DMS114 treated with DMSO at 0.1 percent for 48 hours (cell line): Measurements from ENCODE around the gene AFG3L2.
"Not testable (repeated sequence)": the region's sequence is repeated elsewhere in the genome, so short reads cannot be mapped to it uniquely, and the experiment has no call there.

Experiments used
- DNase-seq: peaks from one replicate; lab custom pipeline; 2025; ENCODE audit not compliant: unreplicated experiment; lab: John Stamatoyannopoulos, UW

The AFG3L2 gene

GRCh38 chr18:12397793-12398192 is 20.8 kb upstream of the AFG3L2 start:
- DNase-seq = no peak

- no peak for DNase-seq
Measured at GRCh38 chr18:12397254-12397653, 20.2 kb upstream of the AFG3L2 start.

- DNase-seq = no peak
Measured at GRCh38 chr18:12394428-12394827, 17.4 kb upstream of the AFG3L2 start.

- no peak for DNase-seq
Measured at GRCh38 chr18:12393998-12394397, 17.0 kb upstream of the AFG3L2 start.

GRCh38 chr18:12393510-12393909 is 16.5 kb upstream of the AFG3L2 start:
- DNase-seq = no peak

- DNase-seq = peak; percentile 45
Measured at GRCh38 chr18:12391487-12392165, 14.6 kb upstream of the AFG3L2 start.

GRCh38 chr18:12388442-12388841 is 11.4 kb upstream of the AFG3L2 start:
- no peak for DNase-seq

GRCh38 chr18:12384261-12384660 is 7.2 kb upstream of the AFG3L2 start:
- DNase-seq = no peak

GRCh38 chr18:12383759-12384158 is 6.7 kb upstream of the AFG3L2 start:
- not testable (repeated sequence) for DNase-seq

GRCh38 chr18:12382221-12382814 is 5.3 kb upstream of the AFG3L2 start:
- DNase-seq = not testable (repeated sequence)

- not testable (repeated sequence) for DNase-seq
Measured at GRCh38 chr18:12378198-12378558, 1.2 kb upstream of the AFG3L2 start.

- DNase-seq = peak; percentile 99
Measured at GRCh38 chr18:12377556-12378197, 650 bp upstream of the AFG3L2 start.

- no peak for DNase-seq
Measured at GRCh38 chr18:12376034-12376753, 833 bp downstream of the AFG3L2 start.

GRCh38 chr18:12374401-12374800 is 2.6 kb downstream of the AFG3L2 start:
- no peak for DNase-seq

- DNase-seq = no peak
Measured at GRCh38 chr18:12373771-12374116, 3.3 kb downstream of the AFG3L2 start.

GRCh38 chr18:12373116-12373770 is 3.8 kb downstream of the AFG3L2 start:
- DNase-seq = no peak

- no peak for DNase-seq
Measured at GRCh38 chr18:12372406-12372805, 4.6 kb downstream of the AFG3L2 start.

GRCh38 chr18:12371590-12371989 is 5.4 kb downstream of the AFG3L2 start:
- DNase-seq = no peak

GRCh38 chr18:12369211-12369610 is 7.8 kb downstream of the AFG3L2 start:
- DNase-seq = no peak

- no peak for DNase-seq
Measured at GRCh38 chr18:12366784-12367183, 10.2 kb downstream of the AFG3L2 start.

- no peak for DNase-seq
Measured at GRCh38 chr18:12366379-12366778, 10.6 kb downstream of the AFG3L2 start.
